C4-2B (cell line): Measurements from ENCODE around the gene CEP76.

Experiments
- H3K27ac ChIP-seq: fragments of 450-650 bp; 2 replicates; pipeline ENCODE4 v1.5.1; 2017
- CTCF ChIP-seq: fragments of 450-650 bp; conservative IDR thresholded peaks from 2 replicates; pipeline ENCODE4 v1.5.1; 2017; ENCODE audit warnings: mild to moderate bottlenecking
- ZFX ChIP-seq: fragments of 450-650 bp; IDR thresholded peaks from 2 replicates; pipeline ENCODE4 v1.6.1; 2017

Gene CEP76

GRCh38 chr18:12703096-12703567 lies 609 bp upstream of the CEP76 start:
- H3K27ac ChIP-seq = peak overlapping the region; percentile 97
- TF ChIP-seq CTCF = no peak
- no peak for TF ChIP-seq ZFX

- no peak for TF ChIP-seq ZFX
- TF ChIP-seq CTCF = no peak
These were observed 1.4 kb downstream of the CEP76 start for GRCh38 chr18:12701161-12701560.

GRCh38 chr18:12699747-12700146 lies 2.8 kb downstream of the CEP76 start:
- TF ChIP-seq CTCF = no peak
- no peak for TF ChIP-seq ZFX
- no peak overlapping the region for H3K27ac ChIP-seq

More at GRCh38 chr18:12701161-12701560, 1.4 kb downstream of the CEP76 start:
- H3K27ac ChIP-seq = no peak overlapping the region; the same call in 1 of the 2 replicates

GRCh38 chr18:12694032-12694431 lies 8.5 kb downstream of the CEP76 start:
- TF ChIP-seq CTCF (no peak), ZFX (no peak)
- H3K27ac ChIP-seq = no peak overlapping the region

- no peak for TF ChIP-seq ZFX
- H3K27ac ChIP-seq = no peak overlapping the region
These were observed 10.3 kb downstream of the CEP76 start for GRCh38 chr18:12692206-12692605.

GRCh38 chr18:12689256-12689850 lies 13.2 kb downstream of the CEP76 start:
- no peak overlapping the region for H3K27ac ChIP-seq
- no peak for TF ChIP-seq CTCF
- TF ChIP-seq ZFX = no peak

GRCh38 chr18:12686100-12686499 lies 16.4 kb downstream of the CEP76 start:
- H3K27ac ChIP-seq = no peak overlapping the region
- TF ChIP-seq ZFX = no peak

GRCh38 chr18:12679183-12679786 lies 23.2 kb downstream of the CEP76 start:
- no peak overlapping the region for H3K27ac ChIP-seq
- TF ChIP-seq CTCF (no peak), ZFX (no peak)
